ENCODE results near the gene TIA1. TPM values are rescaled to one million over a fixed set of nuclear protein-coding genes. Genes with fewer than 3 reads are reported as not detected.
"Not testable (repeated sequence)": the region's sequence is repeated elsewhere in the genome, so short reads cannot be mapped to it uniquely, and the experiment has no call there.

TIA1 gene, protein sequence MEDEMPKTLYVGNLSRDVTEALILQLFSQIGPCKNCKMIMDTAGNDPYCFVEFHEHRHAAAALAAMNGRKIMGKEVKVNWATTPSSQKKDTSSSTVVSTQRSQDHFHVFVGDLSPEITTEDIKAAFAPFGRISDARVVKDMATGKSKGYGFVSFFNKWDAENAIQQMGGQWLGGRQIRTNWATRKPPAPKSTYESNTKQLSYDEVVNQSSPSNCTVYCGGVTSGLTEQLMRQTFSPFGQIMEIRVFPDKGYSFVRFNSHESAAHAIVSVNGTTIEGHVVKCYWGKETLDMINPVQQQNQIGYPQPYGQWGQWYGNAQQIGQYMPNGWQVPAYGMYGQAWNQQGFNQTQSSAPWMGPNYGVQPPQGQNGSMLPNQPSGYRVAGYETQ
- total RNA-seq = 100 to 1,000 TPM; 201 to 202 TPM
- polyA plus RNA-seq = 10 to 100 TPM; 37.0 to 62.6 (median 41.9) TPM
- 94.5 to 172 (median 99.4) reads per million in 6 experiments for total RNA-seq

DNA sequence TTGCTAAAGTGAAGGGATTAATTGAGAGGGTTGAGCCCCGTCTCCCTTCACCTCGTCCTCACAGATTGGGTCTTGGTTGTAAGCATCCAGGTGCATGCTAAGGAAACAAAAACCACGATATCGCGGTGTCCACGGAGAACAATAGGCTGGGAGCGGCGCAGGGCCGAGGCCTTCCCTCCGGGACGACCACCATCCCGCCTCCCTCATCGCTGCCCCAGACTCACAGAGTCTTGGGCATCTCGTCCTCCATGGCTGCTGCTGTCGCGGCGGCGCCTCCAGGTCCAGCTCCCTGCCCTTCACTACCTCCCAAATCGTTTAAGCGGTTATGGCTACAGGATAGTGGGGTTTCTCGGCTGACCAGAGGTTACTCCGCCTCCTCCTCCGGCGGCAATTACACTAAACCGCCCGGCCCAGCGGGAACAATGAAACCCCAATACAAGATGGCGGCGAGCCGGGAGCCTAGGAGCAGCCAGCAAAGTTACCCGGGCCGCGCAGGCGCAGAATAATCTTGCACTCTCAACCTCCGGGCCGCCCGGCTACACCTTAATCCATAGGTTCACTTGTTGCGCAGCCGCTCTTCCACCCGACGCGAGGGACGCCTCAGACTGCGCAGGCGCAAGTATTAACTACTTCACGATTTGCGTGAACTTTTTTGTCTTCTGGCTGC lies at the start of gene TIA1:
Gene TIA1 (minus strand): TSS at position 448 of the 667 bp plus-strand sequence. CDS start 198 bp downstream, at position 250.
- Mint-ChIP-seq H3K27ac (peak within 1 kb of the TSS; percentile 96 to 100 (median 99)), H3K4me3 (peak within 1 kb of the TSS; percentile 91 to 99 (median 98)), H3K27me3 (peaks cover 0 to 4% (median 0%) of the 10 kb centered on the region in 5 donors), H3K4me1 (peaks cover 22 to 47% (median 36%) of the 10 kb centered on the region in 4 donors), H3K9me3 (peaks cover 0 to 5% (median 0%) of the 10 kb centered on the region in 9 donors), H3K36me3 (peaks cover 0 to 11% (median 0%) of the 10 kb centered on the region in 3 donors)
- POLR2A ChIA-PET = interaction anchor here (0.6 to 2.4 kb wide), 5 partner anchors 10 to 334 kb away, joined by 3 to 21 read pairs (median 4); partner anchors contain the start of genes C2orf42, MXD1 and PCYOX1
- ATAC-seq = peak; percentile 96 to 97
- DNase-seq = peak in 9 of 10 donors; percentile 97 to 100 (median 98)

DNA sequence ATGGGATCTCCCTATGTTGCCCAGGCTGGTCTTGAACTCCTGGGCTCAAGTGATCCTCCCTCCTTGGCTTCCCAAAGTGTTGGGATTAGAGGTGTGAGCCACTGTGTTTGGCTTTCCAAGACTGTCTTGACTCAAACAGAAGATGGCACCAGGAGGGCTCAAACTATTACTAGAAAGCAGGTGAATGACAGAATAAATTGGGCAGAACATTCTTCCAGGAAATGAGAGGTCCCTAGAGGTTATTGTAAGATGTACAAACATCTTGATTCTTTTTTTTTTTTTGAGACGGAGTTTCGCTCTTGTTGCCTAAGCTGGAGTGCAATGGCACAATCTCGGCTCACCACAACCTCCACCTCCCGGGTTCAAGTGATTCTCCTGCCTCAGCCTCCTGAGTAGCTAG lies 49.4 kb upstream of the TIA1 start:
- DNase-seq, POLR2A ChIA-PET, H3K4me3 Mint-ChIP-seq, ATAC-seq, H3K27me3 Mint-ChIP-seq, H3K9me3 Mint-ChIP-seq: not testable (repeated sequence)
- Mint-ChIP-seq H3K27ac (peak overlapping the region in 4 of 10 donors; percentile 4 to 47 (median 12)), H3K4me1 (peaks cover 13 to 26% (median 21%) of the 10 kb centered on the region in 4 donors), H3K36me3 (peaks cover 6 to 40% (median 13%) of the 10 kb centered on the region in 3 donors)

DNA sequence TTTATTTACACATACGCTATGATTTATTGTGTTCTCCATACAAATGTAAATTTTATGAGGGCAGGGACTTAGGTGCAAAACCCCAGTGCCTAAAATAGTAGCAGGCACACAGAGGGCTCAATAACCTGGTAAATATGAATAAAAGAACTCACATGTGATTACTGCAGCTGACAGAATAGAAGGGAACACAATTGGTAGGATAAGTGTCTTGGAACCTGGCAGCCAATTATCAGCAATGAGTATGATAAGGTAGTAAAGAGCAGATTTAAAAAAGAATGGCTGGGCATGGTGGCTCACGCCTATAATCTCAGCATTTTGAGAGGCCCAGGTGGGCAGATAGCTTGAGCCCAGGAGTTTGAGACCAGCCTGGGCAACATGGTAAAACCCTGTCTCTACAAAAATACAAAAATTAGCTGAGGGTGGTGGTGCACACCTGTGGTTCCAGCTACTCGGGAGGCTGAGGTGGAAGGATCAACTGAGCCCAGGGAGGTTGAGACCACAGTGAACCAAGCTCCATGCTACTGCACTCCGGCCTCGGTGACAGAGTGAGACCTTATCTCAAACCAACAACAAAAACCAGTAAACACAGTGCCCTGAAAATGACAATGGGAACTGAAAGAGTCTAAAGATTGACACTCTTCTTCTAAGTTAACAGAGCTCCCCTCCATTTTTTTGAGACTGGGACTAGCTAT lies 35.2 kb upstream of the TIA1 start:
- peaks cover 15 to 54% (median 50%) of the 10 kb centered on the region in 4 donors for H3K4me1 Mint-ChIP-seq
- DNase-seq (no peak), ATAC-seq (no peak)
- peaks cover 0 to 94% (median 25%) of the 10 kb centered on the region in 3 donors for H3K36me3 Mint-ChIP-seq
- POLR2A ChIA-PET = interaction anchor here (0.7 to 2.7 kb wide), 2 partner anchors 10 to 139 kb away, joined by 3 to 17 read pairs; partner anchors contain the start of gene SNRPG
- peak overlapping the region in 1 of 10 donors; percentile 45 for H3K4me3 Mint-ChIP-seq
- H3K9me3 Mint-ChIP-seq = no peaks in the 10 kb centered on the region
- no peaks in the 10 kb centered on the region for H3K27me3 Mint-ChIP-seq
- H3K27ac Mint-ChIP-seq = peak overlapping the region in 8 of 10 donors; percentile 27 to 81 (median 64)

DNA sequence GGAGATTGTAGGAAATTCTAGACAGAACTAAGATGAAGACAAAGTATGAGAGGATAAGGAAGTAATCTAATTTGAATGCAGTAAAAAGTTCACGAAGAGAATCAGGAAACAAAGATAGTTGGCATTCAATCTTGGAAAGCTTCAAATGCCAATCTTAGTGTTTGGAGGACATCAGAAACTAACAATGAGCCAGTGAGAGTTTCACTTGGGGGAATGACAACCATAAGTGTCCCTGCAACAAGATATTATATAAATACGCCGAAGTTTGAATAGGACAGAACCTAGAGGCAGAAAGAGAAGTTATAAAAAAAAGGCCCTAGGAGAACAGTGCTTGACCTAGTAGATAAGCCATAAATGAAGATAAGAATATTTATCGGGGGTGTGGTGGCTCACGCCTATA lies 34.0 kb upstream of the TIA1 start:
- H3K27me3 Mint-ChIP-seq = no peaks in the 10 kb centered on the region
- ATAC-seq (no peak), DNase-seq (no peak)
- peaks cover 0 to 88% (median 25%) of the 10 kb centered on the region in 3 donors for H3K36me3 Mint-ChIP-seq
- no peaks in the 10 kb centered on the region for H3K9me3 Mint-ChIP-seq
- peak overlapping the region in 1 of 10 donors; percentile 7 for H3K4me3 Mint-ChIP-seq
- H3K27ac Mint-ChIP-seq = peak overlapping the region in 3 of 10 donors; percentile 43 to 72 (median 67)
- POLR2A ChIA-PET = no interaction called here
- peaks cover 16 to 49% (median 45%) of the 10 kb centered on the region in 4 donors for H3K4me1 Mint-ChIP-seq

DNA sequence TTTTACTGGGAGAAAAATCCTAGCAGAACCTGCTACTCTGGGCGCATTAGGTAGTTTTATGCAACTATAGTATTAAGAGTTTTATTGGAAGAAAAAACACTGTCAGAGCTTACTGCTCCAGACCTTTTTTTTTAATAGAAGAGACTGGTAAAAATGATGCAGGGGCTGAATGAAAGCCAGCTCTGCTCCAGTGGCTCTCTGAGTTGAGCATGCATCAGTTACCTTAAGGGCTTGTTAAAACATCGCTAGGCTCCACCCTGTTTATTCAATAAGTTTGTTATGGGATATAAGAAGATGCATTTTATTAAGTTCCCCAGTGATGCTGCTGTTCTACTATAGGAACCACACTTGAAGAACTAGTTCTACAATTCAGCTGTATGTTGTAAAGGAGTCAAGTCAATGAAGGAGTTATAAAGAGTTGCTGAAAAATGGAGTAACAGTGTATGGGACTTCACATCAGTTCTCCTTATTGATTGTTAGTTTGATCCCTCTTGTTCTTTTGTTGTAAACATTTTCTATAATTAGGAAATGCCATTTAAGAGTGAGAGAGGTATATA lies 31.9 kb upstream of the TIA1 start:
- no peaks in the 10 kb centered on the region for H3K27me3 Mint-ChIP-seq
- POLR2A ChIA-PET = no interaction called here
- H3K27ac Mint-ChIP-seq = peak overlapping the region in 6 of 10 donors; percentile 24 to 73 (median 40)
- peaks cover 0 to 88% (median 21%) of the 10 kb centered on the region in 3 donors for H3K36me3 Mint-ChIP-seq
- DNase-seq (no peak), ATAC-seq (no peak)
- no peaks in the 10 kb centered on the region for H3K9me3 Mint-ChIP-seq
- peaks cover 16 to 32% (median 27%) of the 10 kb centered on the region in 4 donors for H3K4me1 Mint-ChIP-seq
- no peak overlapping the region for H3K4me3 Mint-ChIP-seq

DNA sequence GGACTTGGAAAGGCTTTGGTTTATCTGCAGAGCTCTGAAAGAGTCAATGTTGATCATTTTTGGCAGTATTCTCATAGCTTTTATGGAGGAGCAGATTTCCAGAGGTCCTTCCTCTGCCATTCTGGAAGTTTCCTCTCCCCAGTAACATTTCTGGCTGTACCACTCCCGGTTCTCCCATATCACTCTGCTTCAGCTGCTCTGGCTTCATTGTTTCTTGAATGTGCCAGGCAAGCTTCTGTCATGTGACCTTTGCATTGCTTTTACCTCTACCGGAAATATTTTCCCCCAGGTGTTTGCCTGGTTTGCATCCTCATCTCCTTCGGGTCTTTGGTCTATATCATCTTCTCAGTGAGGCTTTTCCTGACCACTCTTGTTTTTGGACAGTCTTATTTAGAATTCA lies 21.9 kb upstream of the TIA1 start:
- peak overlapping the region in 1 of 10 donors; percentile 24 for H3K27ac Mint-ChIP-seq
- H3K9me3 Mint-ChIP-seq = peaks cover 0 to 2% (median 0%) of the 10 kb centered on the region in 9 donors
- peaks cover 4 to 62% (median 22%) of the 10 kb centered on the region in 3 donors for H3K36me3 Mint-ChIP-seq
- no peak overlapping the region for H3K4me3 Mint-ChIP-seq
- POLR2A ChIA-PET = interaction anchor here (0.7 kb wide), 1 partner anchor 24 kb away, joined by 3 read pairs; no protein-coding TSS in a partner anchor
- no peaks in the 10 kb centered on the region for H3K27me3 Mint-ChIP-seq
- DNase-seq (no peak), ATAC-seq (no peak)
- H3K4me1 Mint-ChIP-seq = peaks cover 6 to 18% (median 13%) of the 10 kb centered on the region in 4 donors

DNA sequence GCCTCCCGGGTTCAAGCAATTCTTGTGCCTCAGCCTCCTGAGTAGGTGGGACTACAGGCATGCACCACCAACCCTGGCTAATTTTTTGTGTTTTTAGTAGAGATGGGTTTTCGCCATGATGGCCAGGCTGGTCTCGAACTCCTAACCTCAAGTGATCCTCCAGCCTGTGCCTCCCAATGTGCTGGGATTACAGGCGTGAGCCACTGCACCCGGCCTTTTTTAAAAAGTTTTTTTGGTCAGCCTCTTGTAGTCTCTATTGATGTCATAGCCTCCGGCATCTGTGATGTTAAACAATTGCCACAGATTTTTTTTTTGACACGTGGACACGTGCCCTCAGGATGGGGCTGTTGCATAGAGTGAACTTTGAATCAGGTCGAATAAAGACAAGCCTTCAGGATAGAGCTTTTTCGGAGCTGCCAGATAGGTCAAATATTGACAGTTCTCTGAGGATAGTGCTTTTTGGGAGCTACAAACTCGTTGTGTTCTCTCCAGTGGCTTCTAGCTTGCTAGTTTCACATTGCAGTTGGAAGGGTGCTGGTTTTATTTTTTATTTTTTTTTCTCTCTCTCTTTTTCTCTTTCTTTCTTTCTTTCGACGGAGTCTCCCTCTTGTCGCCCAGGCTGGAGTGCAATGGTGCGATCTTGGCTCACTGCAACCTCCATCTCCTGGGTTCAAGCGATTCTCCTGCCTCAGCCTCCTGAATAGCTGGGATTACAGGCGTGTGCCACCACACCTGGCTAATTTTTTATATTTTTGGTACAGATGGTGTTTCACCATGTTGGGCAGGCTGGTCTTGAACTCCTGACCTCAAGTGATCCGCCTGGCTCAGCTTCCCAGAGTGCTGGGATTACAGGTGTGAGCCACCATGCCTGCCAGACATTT lies 21.2 kb upstream of the TIA1 start:
- not testable (repeated sequence) for H3K4me3 Mint-ChIP-seq, ATAC-seq, DNase-seq, H3K27me3 Mint-ChIP-seq, H3K9me3 Mint-ChIP-seq
- H3K27ac Mint-ChIP-seq = peak overlapping the region in 1 of 10 donors; percentile 18
- peaks cover 4 to 59% (median 16%) of the 10 kb centered on the region in 3 donors for H3K36me3 Mint-ChIP-seq
- H3K4me1 Mint-ChIP-seq = peaks cover 11 to 20% (median 15%) of the 10 kb centered on the region in 4 donors
- POLR2A ChIA-PET = interaction anchor here (0.7 kb wide), 1 partner anchor 23 kb away, joined by 3 read pairs; no protein-coding TSS in a partner anchor

DNA sequence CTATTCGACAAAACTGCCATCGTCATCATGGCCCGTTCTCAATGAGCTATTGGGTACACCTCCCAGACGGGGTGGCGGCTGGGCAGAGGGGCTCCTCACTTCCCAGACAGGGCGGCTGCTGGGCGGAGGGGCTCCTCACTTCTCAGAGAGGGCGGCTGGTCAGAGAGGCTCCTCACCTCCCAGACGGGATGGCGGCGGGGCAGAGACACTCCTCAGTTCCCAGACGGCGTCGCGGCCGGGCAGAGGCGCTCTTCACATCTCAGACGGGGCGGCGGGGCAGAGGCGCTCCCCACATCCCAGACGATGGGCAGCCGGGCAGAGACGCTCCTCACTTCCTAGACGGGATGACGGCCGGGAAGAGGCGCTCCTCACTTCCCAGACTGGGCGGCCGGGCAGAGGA lies 18.5 kb upstream of the TIA1 start:
- DNase-seq, POLR2A ChIA-PET, H3K9me3 Mint-ChIP-seq, H3K27me3 Mint-ChIP-seq, ATAC-seq, H3K4me3 Mint-ChIP-seq: not testable (repeated sequence)
- Mint-ChIP-seq H3K36me3 (peaks cover 4 to 76% (median 16%) of the 10 kb centered on the region in 3 donors), H3K4me1 (peaks cover 10 to 35% (median 13%) of the 10 kb centered on the region in 4 donors), H3K27ac (peak overlapping the region in 2 of 10 donors; percentile 14 to 53)

DNA sequence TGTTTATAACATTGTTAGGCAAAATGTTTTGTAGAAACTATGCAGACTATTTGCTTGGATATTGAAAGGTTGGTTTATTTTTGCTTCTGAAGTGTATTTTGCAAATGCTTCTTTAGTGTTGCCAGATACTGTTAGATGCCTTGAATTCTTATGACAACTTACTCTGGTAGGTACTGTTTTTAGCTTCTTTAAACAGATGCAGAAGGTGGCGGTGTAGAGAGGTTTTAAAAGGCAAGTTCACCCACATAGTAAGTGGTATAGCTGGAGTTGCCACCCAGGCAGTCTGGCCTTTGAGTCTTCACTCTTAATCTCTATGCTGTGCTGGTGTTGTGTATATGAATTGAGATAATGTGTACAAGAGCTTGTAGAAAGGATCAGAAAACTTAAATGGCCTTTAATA lies 13.1 kb upstream of the TIA1 start:
- Mint-ChIP-seq H3K4me3 (no peak overlapping the region), H3K36me3 (peaks cover 4 to 63% (median 12%) of the 10 kb centered on the region in 3 donors), H3K4me1 (peaks cover 23 to 69% (median 50%) of the 10 kb centered on the region in 4 donors), H3K27me3 (no peaks in the 10 kb centered on the region), H3K27ac (no peak overlapping the region), H3K9me3 (no peaks in the 10 kb centered on the region)
- POLR2A ChIA-PET = interaction anchor here (0.7 to 1.7 kb wide), 2 partner anchors 32 to 176 kb away, joined by 3 to 5 read pairs; partner anchors contain the start of gene SNRPG
- no peak for DNase-seq
- no peak for ATAC-seq

DNA sequence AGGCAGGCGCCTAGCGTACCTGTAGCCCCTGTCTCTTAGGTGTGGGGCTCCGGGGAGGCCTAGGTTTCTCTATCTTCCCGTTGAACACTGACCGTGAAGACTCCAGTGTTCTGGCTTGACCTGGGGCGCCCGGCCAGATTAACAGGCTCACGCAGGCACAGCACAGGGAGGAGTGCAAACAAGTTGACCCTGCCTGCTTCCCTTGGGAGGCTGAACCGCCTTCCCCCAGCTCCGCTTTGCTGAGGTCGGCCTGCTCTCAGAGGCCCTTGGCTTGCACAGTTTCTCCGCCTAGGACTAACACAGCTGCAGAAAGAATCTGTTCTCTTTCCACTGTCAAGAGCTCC lies 10.1 kb upstream of the TIA1 start:
- H3K4me3 Mint-ChIP-seq = peak overlapping the region; percentile 81 to 97 (median 90)
- H3K27me3 Mint-ChIP-seq = no peaks in the 10 kb centered on the region
- POLR2A ChIA-PET = interaction anchor here (0.6 to 2.9 kb wide), 16 partner anchors 10 to 821 kb away, joined by 3 to 45 read pairs (median 7); partner anchors contain the start of genes C2orf42, FAM136A, MXD1 and NFU1
- peak overlapping the region; percentile 42 to 95 (median 84) for H3K27ac Mint-ChIP-seq
- H3K4me1 Mint-ChIP-seq = peaks cover 15 to 51% (median 38%) of the 10 kb centered on the region in 4 donors
- DNase-seq = no peak
- no peaks in the 10 kb centered on the region for H3K9me3 Mint-ChIP-seq
- H3K36me3 Mint-ChIP-seq = peaks cover 0 to 38% (median 7%) of the 10 kb centered on the region in 3 donors
- no peak for ATAC-seq
